GM19397 (cell line): ENCODE results near the gene CHPF2.

Experiments
- ATAC-seq: cut with Tn5 transposase; IDR thresholded peaks from one replicate; pipeline ENCODE4 v1.9.1; 2021; ENCODE audit warnings: mild to moderate bottlenecking, moderate library complexity; ENCODE audit not compliant: unreplicated experiment

CHPF2 gene, protein sequence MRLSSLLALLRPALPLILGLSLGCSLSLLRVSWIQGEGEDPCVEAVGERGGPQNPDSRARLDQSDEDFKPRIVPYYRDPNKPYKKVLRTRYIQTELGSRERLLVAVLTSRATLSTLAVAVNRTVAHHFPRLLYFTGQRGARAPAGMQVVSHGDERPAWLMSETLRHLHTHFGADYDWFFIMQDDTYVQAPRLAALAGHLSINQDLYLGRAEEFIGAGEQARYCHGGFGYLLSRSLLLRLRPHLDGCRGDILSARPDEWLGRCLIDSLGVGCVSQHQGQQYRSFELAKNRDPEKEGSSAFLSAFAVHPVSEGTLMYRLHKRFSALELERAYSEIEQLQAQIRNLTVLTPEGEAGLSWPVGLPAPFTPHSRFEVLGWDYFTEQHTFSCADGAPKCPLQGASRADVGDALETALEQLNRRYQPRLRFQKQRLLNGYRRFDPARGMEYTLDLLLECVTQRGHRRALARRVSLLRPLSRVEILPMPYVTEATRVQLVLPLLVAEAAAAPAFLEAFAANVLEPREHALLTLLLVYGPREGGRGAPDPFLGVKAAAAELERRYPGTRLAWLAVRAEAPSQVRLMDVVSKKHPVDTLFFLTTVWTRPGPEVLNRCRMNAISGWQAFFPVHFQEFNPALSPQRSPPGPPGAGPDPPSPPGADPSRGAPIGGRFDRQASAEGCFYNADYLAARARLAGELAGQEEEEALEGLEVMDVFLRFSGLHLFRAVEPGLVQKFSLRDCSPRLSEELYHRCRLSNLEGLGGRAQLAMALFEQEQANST

DNA sequence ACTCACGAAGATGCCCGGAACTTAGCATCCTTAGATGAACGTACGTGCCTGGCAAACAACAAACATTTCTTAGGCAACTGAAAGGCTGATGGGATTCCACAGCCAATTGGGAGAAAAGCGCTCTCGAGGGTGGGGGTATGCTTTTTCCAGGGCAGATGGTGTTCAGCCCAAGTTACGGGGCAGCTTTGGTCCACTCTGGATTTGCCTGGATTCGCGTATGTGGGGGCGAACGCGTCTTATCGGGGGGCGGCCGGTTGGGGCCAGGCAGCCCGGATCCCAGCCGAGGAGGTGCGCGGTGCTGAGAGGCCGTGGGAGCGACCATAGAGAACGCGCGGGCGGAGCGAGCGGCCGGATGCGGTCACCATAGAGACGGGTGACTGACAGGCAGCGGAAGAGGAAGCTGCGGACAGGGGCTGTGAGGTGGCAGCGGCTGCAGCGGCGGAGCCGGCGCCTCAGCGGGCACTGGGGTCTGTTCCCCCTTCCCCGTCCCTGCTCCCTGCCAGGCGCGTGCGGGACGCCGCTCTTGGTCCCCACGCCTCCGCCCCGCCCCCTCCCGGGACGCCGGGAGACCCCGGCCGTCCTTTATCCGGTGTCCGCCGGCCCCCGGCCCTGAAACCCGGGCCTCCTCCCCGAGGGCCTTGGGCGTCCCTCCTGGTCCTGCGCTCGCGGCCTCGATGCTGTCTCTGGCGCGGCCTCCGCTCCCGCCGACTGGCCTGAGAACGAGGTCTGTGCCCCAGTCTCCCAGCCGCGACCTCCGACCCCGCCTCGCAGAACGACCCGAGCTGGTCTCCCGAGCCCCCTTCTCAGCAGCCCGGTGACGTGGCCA, at the start of gene CHPF2:
TSS of gene CHPF2 (plus strand) at position 393 of the 826 bp plus-strand sequence. CDS start 1,529 bp downstream, outside the sequence.
- ATAC-seq: peak; percentile 97

DNA sequence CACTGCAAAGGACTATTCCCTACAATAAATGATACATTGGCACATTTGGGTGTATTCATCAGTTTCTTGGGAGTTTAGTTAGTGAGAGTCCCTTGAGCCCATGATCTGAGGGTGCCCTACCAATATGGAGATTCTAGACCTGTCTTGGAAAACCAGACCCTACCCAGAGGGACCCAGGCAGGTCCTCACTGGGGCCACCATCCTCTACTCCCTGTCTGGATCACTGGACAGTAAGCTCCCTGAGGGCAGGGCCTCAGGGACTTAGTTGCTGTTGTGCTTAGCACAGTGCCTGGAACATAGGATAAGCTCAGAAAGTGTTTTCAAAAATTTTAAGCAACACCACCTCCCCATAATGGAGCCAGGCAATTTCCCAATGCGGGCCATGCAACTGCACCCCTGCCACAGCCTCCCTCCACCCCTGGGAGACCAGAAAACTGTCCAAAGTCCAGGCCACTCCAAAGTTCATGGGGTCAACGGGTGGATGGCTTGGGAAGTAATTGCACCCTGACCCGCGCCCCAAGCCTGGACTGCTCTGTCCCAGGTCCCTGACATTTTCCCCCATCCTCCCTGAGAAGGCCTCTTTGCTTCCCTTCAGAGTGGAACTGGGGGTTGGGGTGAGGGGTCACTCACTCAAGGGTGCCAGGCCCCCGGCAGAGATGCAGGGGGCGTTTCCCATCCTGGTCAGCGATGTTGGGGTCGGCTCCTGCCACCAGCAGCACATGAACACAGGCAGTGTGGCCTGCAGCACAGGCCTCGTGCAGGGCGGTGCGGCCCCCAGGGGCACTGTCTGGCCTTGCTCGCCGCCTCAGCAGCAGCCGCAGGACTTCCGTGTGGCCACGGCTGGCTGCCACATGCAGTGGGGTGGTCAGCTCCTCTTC, 46.3 kb upstream of the CHPF2 start:
- no peak for ATAC-seq

DNA sequence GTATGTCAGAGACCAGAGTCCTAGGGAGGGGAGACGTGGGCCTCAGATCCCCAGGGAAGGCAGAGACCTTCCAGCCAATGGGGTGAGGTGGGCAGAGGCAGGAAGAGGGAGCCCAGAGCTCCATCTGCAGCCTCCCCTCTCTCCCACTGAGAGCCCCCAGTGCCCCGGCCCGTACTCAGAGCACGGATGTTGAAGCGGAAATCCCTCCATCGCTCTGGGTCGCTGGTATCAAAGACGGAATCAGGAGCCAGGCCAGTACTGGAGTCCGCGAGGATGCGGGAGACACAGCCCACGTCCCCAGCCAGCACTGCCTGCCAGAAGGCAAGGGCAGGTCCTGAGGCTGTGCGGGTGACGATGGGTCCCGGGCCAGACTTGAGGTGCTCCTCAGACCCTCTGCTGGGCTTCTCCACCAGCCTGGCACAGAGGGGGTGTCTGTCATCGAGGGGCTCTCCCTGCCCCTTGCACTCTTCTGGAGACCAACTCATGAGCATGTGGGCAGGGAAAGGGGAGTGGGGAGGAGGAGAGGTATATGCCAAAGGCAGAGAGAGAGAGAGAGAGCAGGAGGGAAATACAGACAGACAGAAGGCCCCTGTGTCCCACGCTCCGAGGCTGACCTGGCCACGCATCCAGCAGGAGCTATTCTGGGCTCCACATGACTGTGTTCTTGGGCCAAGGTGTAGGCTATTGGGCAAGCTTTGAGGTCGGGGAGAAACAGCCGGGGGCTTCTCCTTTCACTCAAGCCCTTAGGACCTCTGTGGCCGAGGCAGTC, 45.5 kb upstream of the CHPF2 start, which contains the start of gene ASB10:
TSS of gene ASB10 (minus strand) at position 611 of the 769 bp plus-strand sequence. CDS start at position 491, 120 bp downstream.
- ATAC-seq: no peak

DNA sequence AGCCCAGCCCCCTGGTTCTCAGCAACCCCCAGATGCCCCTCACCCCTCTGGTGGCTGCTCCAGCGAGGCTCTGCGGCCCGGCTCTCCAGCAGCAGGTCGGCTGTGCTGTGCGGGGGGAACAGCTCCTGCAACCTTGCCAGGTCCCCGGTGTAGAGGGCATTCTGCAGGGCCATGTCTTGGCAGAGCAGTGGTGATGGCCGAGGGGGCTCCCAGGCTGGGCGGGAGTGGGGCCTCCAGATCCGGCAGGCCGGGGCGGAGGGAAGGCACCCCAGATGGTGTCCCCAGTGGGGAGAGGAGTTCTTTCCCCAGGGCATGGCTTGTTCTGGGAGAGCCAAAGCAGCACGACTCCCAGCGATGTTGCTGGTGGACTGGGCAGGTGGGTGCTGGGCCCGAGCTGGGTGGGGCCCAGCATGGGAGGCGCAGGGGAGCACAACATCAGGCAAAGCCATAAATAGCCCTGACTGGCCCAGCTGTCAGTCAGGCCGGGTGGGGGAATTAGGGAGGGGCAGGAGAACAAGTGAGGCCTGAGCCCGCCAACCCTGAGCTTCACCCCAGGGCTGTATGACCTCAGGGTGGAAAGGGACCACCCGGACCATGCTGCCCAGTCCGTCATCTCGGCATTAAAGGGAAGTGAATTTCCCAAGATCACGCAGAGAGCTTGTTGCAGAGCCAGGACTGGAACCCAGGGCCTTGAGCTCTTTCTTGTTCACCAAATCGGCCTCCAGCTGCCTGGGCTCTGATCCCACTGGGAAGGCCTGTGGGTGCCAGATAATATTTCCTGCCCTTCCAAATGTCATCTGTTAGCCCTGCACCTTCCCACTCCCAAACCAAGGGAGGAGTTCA, 44.7 kb upstream of the CHPF2 start:
- ATAC-seq: no peak

DNA sequence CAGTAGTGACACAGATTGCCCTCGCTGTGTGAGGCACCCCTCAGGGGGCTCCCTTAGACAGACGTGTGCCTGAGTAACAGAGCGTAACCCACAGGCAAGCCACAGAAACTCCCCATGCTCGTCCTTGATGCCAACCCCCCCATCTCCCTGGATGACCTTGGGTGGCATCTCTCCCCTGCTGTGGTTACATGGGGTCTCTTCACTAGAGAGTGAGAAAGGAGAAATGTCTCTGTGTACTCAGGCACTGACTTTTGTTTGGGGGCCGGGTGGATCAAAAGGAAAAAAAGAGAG, 44.1 kb upstream of the CHPF2 start:
- ATAC-seq: no peak

DNA sequence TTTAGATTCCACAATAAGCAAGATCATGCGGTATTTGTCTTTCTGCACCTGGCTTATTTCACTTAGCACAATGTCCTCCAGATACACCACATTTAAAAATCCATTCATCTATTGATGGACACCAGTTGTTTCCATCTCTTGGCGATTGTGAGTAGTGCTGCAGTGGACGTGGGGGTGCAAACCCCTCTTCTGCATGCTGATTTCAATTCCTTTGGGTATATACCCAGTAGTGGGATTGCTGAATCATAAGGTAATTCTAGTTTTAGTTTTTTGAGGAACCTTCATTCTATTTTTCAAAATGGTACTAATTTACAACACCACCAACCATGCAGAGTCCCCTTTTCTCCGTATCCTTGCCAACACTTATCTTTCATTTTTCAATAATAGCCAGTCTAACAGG, 43.2 kb upstream of the CHPF2 start:
- ATAC-seq: no peak

DNA sequence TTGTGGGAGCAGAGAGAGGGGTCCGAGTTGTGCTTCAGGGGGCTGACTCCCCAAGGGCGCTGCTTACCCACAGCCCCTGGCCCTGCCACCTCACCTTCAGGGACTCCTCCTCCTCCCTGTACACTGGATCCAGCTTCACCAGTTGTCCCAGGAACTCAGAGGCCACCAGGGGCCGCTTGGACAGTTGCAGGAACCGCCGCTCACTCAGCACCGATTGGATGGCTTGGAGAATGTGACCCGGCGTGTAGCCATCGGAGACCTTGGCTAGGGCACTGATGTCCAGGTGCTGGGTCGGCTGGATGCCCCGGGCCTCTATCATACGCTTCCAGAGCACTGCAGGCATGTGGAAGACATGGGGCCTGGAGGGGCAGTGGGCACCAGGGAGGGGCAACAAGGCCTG, 40.7 kb upstream of the CHPF2 start:
- ATAC-seq: no peak

DNA sequence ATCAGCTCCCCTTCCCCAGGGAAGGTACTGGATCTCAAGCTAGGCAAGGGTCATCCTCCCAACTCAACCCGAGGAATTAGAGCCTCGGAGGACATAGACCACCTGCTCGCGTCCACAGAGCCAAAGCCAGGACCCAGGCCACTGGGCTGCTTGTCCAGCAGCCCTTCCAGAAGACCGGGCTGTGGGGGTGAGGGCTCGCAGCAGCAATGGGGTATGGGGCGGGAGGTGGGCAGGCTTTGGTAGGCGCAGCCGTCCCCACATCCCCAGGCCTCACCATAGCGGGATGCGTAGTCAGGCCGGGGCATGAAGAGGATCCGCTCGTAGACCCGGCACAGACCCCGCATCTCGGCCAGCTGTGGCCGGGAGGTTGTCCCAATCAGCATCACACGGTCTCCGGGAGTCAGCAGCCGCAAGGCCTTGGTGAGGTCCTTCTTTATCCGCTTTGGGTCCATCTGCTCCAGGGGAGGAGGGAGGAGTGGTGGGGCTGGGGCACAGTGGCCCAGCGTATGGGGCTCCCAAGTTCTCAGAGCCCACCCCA, 40.2 kb upstream of the CHPF2 start:
- no peak for ATAC-seq

DNA sequence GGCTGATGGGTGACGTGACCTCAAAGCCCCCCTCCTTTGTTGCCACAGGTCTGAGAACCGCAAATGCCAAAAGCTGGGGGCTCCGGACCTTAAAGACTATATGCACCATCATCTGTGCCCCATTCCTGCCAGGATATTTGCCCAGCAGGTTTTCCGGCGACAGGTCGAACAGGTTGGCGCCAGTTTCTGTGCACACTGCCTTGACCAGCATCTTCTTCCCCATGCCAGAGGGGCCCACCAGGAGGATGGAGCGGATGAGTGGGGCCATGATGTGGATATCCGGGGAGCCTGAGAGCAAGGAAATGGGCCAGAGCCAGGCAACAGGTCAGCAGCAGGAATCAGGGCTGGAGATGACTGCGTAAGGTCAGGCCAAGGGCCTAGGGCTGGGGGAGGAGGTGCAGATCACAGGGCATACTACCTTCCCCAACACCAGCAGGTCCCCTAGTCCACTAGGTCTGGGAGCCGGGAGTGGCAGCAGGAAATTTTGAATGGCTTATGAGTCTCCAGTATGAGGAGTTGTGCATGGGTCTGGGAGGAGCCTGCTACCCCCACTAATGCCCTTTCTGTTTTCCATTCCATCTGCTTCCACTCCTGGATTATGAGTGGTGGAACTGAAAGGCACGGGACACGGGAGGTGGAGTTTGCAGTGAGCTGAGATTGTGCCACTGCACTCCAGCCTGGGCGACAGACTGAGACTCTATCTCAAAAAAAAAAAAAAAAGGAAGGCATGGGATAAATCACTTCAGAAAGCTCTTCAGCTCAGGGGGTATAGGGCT, 38.9 kb upstream of the CHPF2 start:
- no peak for ATAC-seq

DNA sequence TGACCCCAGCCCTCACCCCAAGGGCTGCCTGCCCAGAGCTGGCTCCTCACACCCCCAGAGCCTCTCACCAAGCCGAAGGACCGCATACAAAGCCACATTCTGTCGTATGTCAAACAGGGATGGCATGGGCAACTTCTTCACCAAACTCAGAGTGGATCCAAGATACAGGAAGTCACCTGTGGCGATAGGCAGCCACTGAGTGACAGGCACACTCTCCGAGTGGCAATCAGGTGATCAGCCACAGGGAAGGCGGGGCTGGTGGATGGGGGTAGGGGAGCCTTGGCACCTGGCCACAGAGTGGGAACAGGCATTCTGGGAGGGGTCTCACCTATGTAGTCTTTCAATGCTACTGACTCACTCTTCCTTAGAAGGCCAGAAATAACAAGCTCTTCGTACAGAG, 38.1 kb upstream of the CHPF2 start:
- ATAC-seq: no peak

DNA sequence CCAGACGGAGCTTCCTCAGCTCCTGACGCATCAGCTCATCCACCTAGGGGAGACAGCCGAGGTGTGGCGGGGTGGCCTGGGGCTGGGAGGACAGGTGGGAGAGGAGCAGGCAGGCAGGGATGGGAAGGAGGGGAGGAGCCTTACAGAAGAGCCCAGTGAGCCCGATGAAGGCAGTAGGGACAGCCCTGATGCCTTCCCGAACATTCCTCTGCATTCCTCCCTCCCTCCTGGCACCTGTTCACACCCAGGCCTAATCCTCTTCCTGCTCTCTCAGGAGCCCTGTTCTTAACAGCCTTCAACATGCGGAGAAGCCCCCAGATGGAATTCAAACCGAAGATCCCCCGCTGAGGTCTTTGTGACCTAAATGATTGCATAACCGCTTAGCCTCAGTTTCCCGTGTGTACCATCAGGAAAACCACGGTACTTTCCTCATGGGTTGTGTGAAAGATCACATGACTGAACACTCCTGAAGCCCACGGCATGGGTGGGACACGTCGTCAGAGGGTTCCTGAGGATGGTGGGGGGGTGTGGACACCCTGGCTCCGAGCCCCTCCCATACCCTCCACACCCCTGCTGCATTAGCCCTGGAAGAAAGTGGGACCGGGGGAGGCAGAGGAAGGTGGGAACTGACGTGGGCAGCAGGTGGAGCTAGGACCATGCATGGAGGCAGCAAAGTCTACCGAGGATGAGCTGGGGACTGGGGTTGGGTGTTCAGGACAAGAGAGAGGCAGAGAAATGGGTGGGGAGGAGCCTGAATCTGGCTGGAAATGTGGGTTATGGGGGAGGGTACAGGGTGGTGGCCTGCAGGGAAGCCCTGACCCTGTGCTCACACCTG, 36.5 kb upstream of the CHPF2 start:
- no peak for ATAC-seq

DNA sequence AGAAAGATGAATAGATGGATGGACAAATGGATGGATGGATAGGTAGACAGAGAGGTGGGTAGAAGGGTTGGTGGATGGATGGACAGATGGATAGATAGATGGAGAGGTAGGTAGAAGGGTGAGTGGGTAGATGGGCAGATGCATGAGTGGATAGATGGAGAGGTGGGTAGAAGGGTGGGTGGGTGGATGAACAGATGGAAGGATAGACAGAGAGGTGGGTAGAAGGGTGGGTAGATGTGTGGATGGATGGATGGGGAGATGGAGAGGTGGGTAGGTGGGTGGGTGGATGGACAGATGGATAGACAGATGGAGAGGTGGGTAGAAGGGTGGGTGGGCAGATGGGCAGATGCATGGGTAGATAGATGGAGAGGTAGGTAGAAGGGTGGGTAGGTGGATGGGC, 34.4 kb upstream of the CHPF2 start:
- no peak for ATAC-seq

DNA sequence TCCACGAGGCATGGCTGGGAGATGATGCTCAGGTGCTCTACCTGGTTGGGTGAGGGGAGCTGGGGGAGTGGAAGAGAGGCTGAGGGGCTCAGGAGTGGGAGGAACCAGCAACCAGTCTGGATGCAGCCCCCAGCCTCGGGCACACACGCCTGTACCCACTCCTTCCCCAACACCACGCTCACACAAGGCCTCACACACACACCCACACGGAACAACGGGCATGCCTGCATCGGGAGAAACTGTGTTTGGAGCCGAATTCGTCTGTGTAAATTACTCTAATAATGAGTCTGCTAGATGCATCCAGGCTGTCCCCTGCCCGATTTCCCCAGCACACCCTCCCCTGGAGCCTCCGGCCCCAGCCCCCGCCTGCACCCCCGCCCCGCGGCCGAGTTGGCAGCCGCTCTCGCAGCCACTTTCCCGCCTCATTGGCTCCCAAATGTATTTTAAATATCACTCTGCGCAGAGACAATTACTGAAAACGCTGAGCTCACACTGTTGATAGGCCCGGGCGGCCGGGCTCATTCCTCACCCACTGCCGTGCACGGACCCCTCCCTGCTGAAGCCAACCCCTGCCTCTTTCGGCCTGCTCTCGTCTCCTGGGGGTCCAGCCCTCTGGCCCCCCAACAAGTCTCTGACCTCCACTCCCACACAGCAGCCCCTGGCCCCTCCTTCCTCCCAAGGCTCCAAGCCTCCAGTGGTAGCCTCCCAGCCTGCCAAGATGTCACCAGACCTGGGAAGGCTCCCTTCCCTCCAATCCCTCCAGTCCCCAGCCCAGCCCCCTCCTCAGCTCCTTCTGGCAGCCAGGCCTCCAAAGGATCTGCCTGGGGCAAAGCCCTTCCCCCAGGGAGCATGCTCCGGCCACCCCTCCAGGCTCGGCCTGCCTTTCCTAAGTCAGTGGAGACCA, 33.1 kb upstream of the CHPF2 start:
- no peak for ATAC-seq

DNA sequence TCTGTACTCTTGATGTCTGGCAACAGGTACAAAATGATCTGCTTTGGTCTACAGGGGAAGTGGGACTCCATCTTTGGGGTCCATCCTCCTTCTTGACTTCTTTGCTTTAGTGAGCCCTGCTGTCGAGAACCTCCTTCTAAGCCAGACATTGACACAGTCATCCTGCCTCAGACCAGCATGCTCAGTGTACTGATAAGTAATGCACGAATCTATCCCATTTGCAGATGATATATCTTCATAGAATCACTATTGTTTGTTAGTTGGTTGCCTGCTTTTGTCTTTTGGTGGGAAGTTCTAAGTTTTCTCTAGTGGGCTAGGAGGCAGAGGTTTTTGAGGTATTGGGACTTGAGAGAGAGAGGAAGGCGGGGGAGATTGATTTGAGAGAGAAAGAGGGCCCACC, 30.9 kb upstream of the CHPF2 start:
- ATAC-seq: no peak

DNA sequence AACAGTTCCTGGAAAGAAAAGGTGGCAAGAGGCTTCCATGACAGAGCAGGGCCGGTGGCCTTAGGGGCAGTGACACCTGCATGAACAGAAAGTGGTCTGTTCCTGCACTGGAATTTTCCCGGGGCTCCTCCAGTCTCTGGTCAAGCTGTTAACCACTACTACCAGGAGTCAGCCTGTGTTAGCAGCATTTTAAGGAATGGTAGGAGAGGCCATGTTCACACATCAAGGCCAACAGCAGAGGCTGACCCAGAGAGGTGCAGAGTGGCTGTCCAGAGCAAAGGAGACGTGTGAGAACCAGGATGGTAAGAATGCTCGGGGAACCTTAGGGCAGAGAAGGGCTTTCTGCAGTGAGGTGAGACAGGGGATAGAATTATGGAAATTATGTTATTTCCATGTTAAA, 30.5 kb upstream of the CHPF2 start:
- no peak for ATAC-seq

DNA sequence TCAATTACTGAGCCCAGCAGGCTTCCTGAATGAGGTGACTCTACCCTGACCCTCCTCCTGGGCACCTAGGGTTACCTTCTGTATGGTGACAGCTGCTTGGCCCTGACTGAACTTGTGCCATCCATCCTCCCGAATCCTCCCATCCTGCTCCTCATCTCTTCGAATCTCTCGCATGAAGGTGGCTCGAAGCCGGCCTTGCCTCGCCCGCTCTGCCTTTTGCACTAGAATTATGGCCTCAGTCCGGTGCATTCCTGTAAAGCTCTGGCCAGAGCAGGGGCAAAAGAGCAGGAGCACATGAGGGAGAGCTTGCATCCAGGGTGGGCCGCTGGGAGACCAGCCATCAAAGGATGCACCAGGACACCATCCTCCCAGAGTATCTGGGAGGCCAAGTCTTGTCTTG, 29.4 kb upstream of the CHPF2 start:
- ATAC-seq: no peak
